ENCODE data around the gene EIF4A2.

DNA sequence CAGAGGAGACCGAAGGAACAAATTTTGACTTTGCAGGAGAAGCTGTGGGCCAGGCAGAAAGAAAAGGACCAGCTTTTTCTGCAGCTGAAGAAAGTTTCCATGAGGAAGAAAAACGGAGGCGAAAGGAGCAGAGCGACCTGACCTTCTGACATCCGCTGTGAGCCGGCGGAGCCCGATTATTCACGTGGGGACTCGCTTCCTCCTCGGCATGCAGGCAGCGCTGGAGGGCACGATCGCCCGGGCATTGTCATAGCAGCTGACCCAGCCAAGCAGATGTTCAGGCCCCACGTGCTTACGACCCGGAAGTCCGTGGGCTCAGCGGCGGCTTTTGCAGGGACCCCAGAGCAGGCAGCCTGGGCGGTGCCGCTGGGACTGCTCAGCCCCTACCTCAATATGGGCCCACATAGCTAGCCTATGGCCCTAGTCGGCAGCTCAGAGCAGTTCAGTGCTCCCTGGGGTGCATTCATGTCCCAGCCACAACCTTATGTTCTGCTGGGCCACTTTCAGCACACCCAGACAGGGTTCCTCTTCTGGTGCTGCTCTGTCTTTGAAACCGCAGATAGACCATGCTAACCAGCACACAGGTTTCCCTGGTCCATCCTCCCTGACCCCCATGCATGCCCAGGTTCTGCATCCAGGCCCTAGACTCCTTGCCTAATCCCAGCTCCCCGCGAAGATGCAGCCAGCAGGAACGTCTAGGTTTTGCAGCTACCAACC lies 10.5 kb upstream of the EIF4A2 start:
- TF ChIP-seq, protein P1, sequence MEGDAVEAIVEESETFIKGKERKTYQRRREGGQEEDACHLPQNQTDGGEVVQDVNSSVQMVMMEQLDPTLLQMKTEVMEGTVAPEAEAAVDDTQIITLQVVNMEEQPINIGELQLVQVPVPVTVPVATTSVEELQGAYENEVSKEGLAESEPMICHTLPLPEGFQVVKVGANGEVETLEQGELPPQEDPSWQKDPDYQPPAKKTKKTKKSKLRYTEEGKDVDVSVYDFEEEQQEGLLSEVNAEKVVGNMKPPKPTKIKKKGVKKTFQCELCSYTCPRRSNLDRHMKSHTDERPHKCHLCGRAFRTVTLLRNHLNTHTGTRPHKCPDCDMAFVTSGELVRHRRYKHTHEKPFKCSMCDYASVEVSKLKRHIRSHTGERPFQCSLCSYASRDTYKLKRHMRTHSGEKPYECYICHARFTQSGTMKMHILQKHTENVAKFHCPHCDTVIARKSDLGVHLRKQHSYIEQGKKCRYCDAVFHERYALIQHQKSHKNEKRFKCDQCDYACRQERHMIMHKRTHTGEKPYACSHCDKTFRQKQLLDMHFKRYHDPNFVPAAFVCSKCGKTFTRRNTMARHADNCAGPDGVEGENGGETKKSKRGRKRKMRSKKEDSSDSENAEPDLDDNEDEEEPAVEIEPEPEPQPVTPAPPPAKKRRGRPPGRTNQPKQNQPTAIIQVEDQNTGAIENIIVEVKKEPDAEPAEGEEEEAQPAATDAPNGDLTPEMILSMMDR (IDR thresholded peaks at IDR 0.05), result no peak
- TF ChIP-seq EZH2 (IDR thresholded peaks at IDR 0.05), result no peak
- no peak for TF ChIP-seq EZH2phosphoT487 (IDR thresholded peaks at IDR 0.05)

All from neural progenitor cell (in vitro differentiated cells).